Suprapubic skin (tissue), 4 donors: ENCODE results near the gene CFAP410.

ENCODE experiments used
- CTCF ChIP-seq, 2 donors: fragments of 200-600 bp in 1 of 2; fragments of 450-650 bp in 1 of 2; sonication (generic) in 1 of 2; IDR thresholded peaks; one replicate each; pipeline ENCODE4 v1.5.1; 2016 to 2019; ENCODE audit warnings: antibody characterized with exemption in 2 of 2, mild to moderate bottlenecking in 1 of 2, moderate library complexity in 1 of 2
- EP300 ChIP-seq: sonication (generic); formaldehyde crosslinking; IDR thresholded peaks from one replicate; pipeline ENCODE4 v1.6.1; 2017; ENCODE audit warnings: antibody characterized with exemption
- POLR2A ChIP-seq, 2 donors: fragments of 450-650 bp; IDR thresholded peaks; one replicate each; pipeline ENCODE4 v1.6.1; 2017; ENCODE audit warnings: antibody characterized with exemption in 2 of 2, mild to moderate bottlenecking in 2 of 2, moderate library complexity in 2 of 2
- POLR2AphosphoS5 ChIP-seq, 3 donors: sonication (generic); formaldehyde crosslinking; IDR thresholded peaks; one replicate each; pipeline ENCODE4 v1.6.1; 2017; ENCODE audit warnings: antibody characterized with exemption in 3 of 3

GRCh38 chr21:44314561-44314960 is 24.6 kb downstream of the CFAP410 start:
- TF ChIP-seq EP300, result no peak
- no peak for TF ChIP-seq CTCF (IDR thresholded peaks at IDR 0.05)
- no peak for TF ChIP-seq POLR2AphosphoS5 (IDR thresholded peaks at IDR 0.05)
- TF ChIP-seq POLR2A (IDR thresholded peaks at IDR 0.05), result no peak
